H1 (cell line): ENCODE results near the gene DCDC1. TPM values are rescaled to one million over a fixed set of nuclear protein-coding genes. Genes with fewer than 3 reads are reported as not detected.

ENCODE experiments used
- CTCF ChIA-PET: fragments of 300-600 bp; sonication (Branson Sonifier 250); formaldehyde crosslinking; loops from one replicate; lab custom pipeline; 2021; ENCODE audit not compliant: partially characterized antibody; lab: Charles Lee
- POLR2A ChIA-PET: fragments of 300-600 bp; sonication (Branson Sonifier 250); formaldehyde crosslinking; loops from one replicate; lab custom pipeline; 2021; ENCODE audit warnings: inconsistent platforms; ENCODE audit not compliant: partially characterized antibody; lab: Charles Lee
- DNase-seq, 2 experiments: peaks; one replicate each; pipeline versions ENCODE4 v3.0.0 to v3.0.0-alpha.2; 2010 to 2022; ENCODE audit warnings: low spot score in 2 of 2, low read depth in 1 of 2, mixed read lengths in 1 of 2
- FAIRE-seq: peaks from 2 replicates; lab custom pipeline; 2011; peaks lifted over from hg19 to GRCh38; lab: Jason Lieb, UNC
- H2AFZ ChIP-seq: 2 replicates; pipeline ENCODE4 v1.8.1; 2012; ENCODE audit warnings: low read length, inconsistent platforms
- H2AK5ac ChIP-seq: 2 replicates; pipeline ENCODE4 v1.6.1; 2013; ENCODE audit warnings: low read depth, low read length
- H2BK120ac ChIP-seq: replicated peaks from 2 replicates; pipeline ENCODE3; 2013; ENCODE audit warnings: low read depth, low read length, inconsistent platforms
- H2BK12ac ChIP-seq: 2 replicates; pipeline ENCODE4 v1.6.1; 2013; ENCODE audit warnings: low read depth, low read length
- H2BK15ac ChIP-seq: 2 replicates; pipeline ENCODE4 v1.6.1; 2013; ENCODE audit warnings: low read length
- H2BK20ac ChIP-seq: 2 replicates; pipeline ENCODE4 v1.6.1; 2013; ENCODE audit warnings: low read length
- H2BK5ac ChIP-seq: 2 replicates; pipeline ENCODE4 v1.6.1; 2013; ENCODE audit warnings: low read depth, low read length
- H3K14ac ChIP-seq: 2 replicates; pipeline ENCODE4 v1.6.1; 2013; ENCODE audit warnings: inconsistent platforms; ENCODE audit not compliant: insufficient read length
- H3K18ac ChIP-seq: 2 replicates; pipeline ENCODE4 v1.6.1; 2013; ENCODE audit warnings: low read length; ENCODE audit errors: extremely low read depth
- H3K23ac ChIP-seq: 2 replicates; pipeline ENCODE4 v1.6.1; 2013; ENCODE audit warnings: inconsistent platforms; ENCODE audit not compliant: insufficient read length
- H3K23me2 ChIP-seq: 2 replicates; pipeline ENCODE4 v1.6.1; 2013; ENCODE audit warnings: low read depth, low read length
- H3K27ac ChIP-seq: 2 replicates; pipeline ENCODE4 v1.6.1; 2011; ENCODE audit warnings: low read depth, low read length, inconsistent platforms
- H3K27me3 ChIP-seq, 4 experiments: replicated peaks in 1 of 4; 1 replicate in 1 of 4; 2 replicates in 3 of 4; pipeline versions ENCODE4 v1.6.1 to v1.8.1; 2011 to 2013; ENCODE audit warnings: low read length in 3 of 4, mild to moderate bottlenecking in 3 of 4, inconsistent platforms in 2 of 4, mixed read lengths in 2 of 4, moderate library complexity in 1 of 4; ENCODE audit not compliant: control insufficient read depth in 3 of 4, insufficient read depth in 3 of 4; ENCODE audit errors: extremely low read depth in 1 of 4
- H3K36me3 ChIP-seq, 4 experiments: 2 replicates each; pipeline versions ENCODE4 v1.6.1 to v1.8.1; 2011 to 2013; ENCODE audit warnings: mild to moderate bottlenecking in 4 of 4, low read length in 3 of 4, moderate library complexity in 2 of 4, control low read depth in 1 of 4, inconsistent platforms in 1 of 4; ENCODE audit not compliant: insufficient read depth in 4 of 4, control insufficient read depth in 2 of 4
- H3K4ac ChIP-seq: replicated peaks from 2 replicates; pipeline ENCODE3; 2013; ENCODE audit warnings: low read length, low read depth, mixed read lengths, inconsistent platforms; ENCODE audit not compliant: insufficient read length
- H3K4me1 ChIP-seq, 4 experiments: replicated peaks in 1 of 4; 1 replicate in 1 of 4; 2 replicates in 3 of 4; pipeline versions ENCODE4 v1.6.1 to v1.8.1; 2011 to 2013; ENCODE audit warnings: low read length in 3 of 4, inconsistent platforms in 2 of 4, mixed read lengths in 1 of 4; ENCODE audit not compliant: insufficient read depth in 4 of 4, control insufficient read depth in 3 of 4
- H3K4me2 ChIP-seq, 2 experiments: 2 replicates each; pipeline versions ENCODE4 v1.6.1 to v1.8.1; 2011 to 2013; ENCODE audit warnings: low read depth in 2 of 2, low read length in 2 of 2, control low read depth in 1 of 2, inconsistent platforms in 1 of 2, mild to moderate bottlenecking in 1 of 2; ENCODE audit not compliant: insufficient read depth in 1 of 2
- H3K4me3 ChIP-seq, 4 experiments: fragments of 200-600, 300-600 bp in 1 of 4; sonication (generic), shearing (Covaris generic), sonication (Bioruptor Twin) in 1 of 4; 2 replicates each; pipeline versions ENCODE4 v1.5.1 to v1.8.1; 2011 to 2016; ENCODE audit warnings: low read length in 4 of 4, low read depth in 3 of 4, control low read depth in 2 of 4, inconsistent platforms in 2 of 4, mild to moderate bottlenecking in 2 of 4, mixed read lengths in 1 of 4, moderate library complexity in 1 of 4; ENCODE audit not compliant: insufficient read depth in 2 of 4; ENCODE audit errors: extremely low read depth in 1 of 4
- H3K56ac ChIP-seq: replicated peaks from 2 replicates; pipeline ENCODE3; 2013; ENCODE audit warnings: low read depth, mild to moderate bottlenecking, mixed read lengths, low read length, inconsistent platforms; ENCODE audit not compliant: insufficient read length
- H3K79me1 ChIP-seq: 2 replicates; pipeline ENCODE4 v1.6.1; 2013; ENCODE audit warnings: low read depth, low read length, control low read depth
- H3K79me2 ChIP-seq, 2 experiments: 2 replicates each; pipeline versions ENCODE4 v1.6.1 to v1.8.1; 2012 to 2013; ENCODE audit warnings: low read length in 2 of 2, mild to moderate bottlenecking in 2 of 2, inconsistent platforms in 1 of 2; ENCODE audit not compliant: insufficient read depth in 2 of 2, control insufficient read depth in 1 of 2
- H3K9ac ChIP-seq, 4 experiments: replicated peaks in 1 of 4; 1 replicate in 1 of 4; 2 replicates in 3 of 4; pipeline versions ENCODE4 v1.6.1 to v1.8.1; 2011 to 2013; ENCODE audit warnings: low read depth in 3 of 4, low read length in 3 of 4, control low read depth in 2 of 4, mild to moderate bottlenecking in 2 of 4, moderate library complexity in 2 of 4, inconsistent platforms in 1 of 4; ENCODE audit errors: extremely low read depth in 1 of 4
- H3K9me3 ChIP-seq, 2 experiments: 2 replicates each; pipeline versions ENCODE4 v1.6.1 to v1.8.1; 2012 to 2013; ENCODE audit warnings: mild to moderate bottlenecking in 2 of 2, moderate library complexity in 2 of 2, control low read depth in 1 of 2, inconsistent platforms in 1 of 2, low read depth in 1 of 2, low read length in 1 of 2, mixed read lengths in 1 of 2; ENCODE audit not compliant: insufficient read depth in 2 of 2
- H4K20me1 ChIP-seq, 2 experiments: replicated peaks in 1 of 2; 2 replicates each; pipeline versions ENCODE3 to v1.8.1; 2011 to 2013; ENCODE audit warnings: inconsistent platforms in 2 of 2, low read length in 2 of 2, mild to moderate bottlenecking in 1 of 2; ENCODE audit not compliant: insufficient read depth in 2 of 2, control insufficient read depth in 1 of 2
- H4K5ac ChIP-seq: 2 replicates; pipeline ENCODE4 v1.6.1; 2013; ENCODE audit warnings: low read length, low read depth, mixed read lengths, inconsistent platforms; ENCODE audit not compliant: insufficient read length
- H4K8ac ChIP-seq: 2 replicates; pipeline ENCODE4 v1.8.0; 2013; ENCODE audit warnings: mild to moderate bottlenecking, moderate library complexity, low read length, inconsistent platforms; ENCODE audit not compliant: insufficient read depth; ENCODE audit errors: extremely low read depth
- H4K91ac ChIP-seq: replicated peaks from 2 replicates; pipeline ENCODE3; 2013; ENCODE audit warnings: low read length, mixed read lengths, inconsistent platforms; ENCODE audit not compliant: insufficient read length
- EP300 ChIP-seq, 2 experiments: IDR thresholded peaks; 1 replicate in 1 of 2; 2 replicates in 1 of 2; pipeline ENCODE4 v1.6.1; 2011 to 2012; ENCODE audit warnings: low read depth in 2 of 2, low read length in 2 of 2, mild to moderate bottlenecking in 2 of 2, borderline replicate concordance in 1 of 2, inconsistent platforms in 1 of 2, moderate library complexity in 1 of 2
- RAD21 ChIP-seq, 2 experiments: IDR thresholded peaks in 1 of 2; conservative IDR thresholded peaks in 1 of 2; 2 replicates each; pipeline ENCODE4 v1.6.1; 2011; ENCODE audit warnings: low read depth in 2 of 2, low read length in 2 of 2, improper control_type of control experiment in 1 of 2, inconsistent platforms in 1 of 2, mild to moderate bottlenecking in 1 of 2, moderate library complexity in 1 of 2
- WGBS, 2 experiments: shearing (Covaris generic) in 1 of 2; methylation state at CpG; one replicate each; pipeline versions ENCODE4 v1.1.6 to v1.1.7; 2013 to 2015; ENCODE audit warnings: low lambda C conversion rate in 2 of 2, mixed read lengths in 2 of 2, inconsistent platforms in 1 of 2, low coverage in 1 of 2, missing lambda C conversion rate in 1 of 2; ENCODE audit not compliant: insufficient replicate concordance in 2 of 2, insufficient coverage in 1 of 2, insufficient read length in 1 of 2; ENCODE audit errors: extremely low coverage in 1 of 2, missing lambda C conversion rate in 1 of 2; 5-methylcytosine and 5-hydroxymethylcytosine counted together
- polyA plus RNA-seq, 7 experiments: library from polyadenylated mRNA; depleted of rRNA in 3 of 7; stranded (reverse) in 5 of 7; unstranded in 2 of 7; fragments of >200 nt in 5 of 7; fragments of 200-250 nt in 2 of 7; gene quantifications; 1 replicate in 5 of 7; 2 replicates in 1 of 7; 4 replicates in 1 of 7; pipeline versions ENCODE4 v1.2.1 to v1.2.3, GENCODE V29; 2011 to 2013; ENCODE audit warnings: missing spikeins in 2 of 7, mixed read lengths in 2 of 7
- total RNA-seq: library from RNA; stranded (reverse); fragmentation: NEBNext Ultra II Directional; extraction: Animal tissue kit (Norgen Biotek cat#: 25700); gene quantifications from 2 replicates; pipeline ENCODE4 v1.2.1, GENCODE V29; 2021

DCDC1 gene
- total and polyA plus RNA-seq, 2 of the 8 experiments (the other 6 are each of a cell fraction or from before 2014, with no cell fraction given): 0.15 to 0.56 TPM

DNA sequence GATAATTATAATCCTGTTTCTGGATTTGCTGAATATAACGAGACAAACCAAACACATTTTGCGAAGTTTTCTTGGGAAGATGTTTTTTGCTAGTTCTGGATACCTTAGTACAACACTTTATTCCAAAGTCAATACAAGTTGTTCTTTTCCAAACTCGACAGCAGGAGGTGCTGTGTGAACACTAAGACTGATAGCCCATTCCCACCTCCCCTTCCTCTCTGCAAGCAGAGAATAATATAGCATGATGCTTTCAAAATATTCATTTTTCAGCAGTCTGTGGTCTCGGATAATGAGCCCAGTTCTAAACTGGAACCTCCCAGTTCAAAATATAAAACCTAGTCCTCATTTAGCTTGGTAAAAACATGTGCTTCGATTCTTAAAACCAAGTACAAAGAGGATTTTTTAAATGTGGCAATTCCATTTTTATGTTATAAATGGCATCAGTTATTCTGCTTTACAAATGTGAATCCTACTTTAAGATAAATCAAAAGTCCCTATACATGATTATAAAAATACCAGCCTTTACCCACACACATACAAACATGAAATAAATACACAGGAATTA, 129.1 kb downstream of the DCDC1 start:
- Histone ChIP-seq H3K79me1 (no peaks in the 10 kb centered on the region), H2BK120ac (no peak overlapping the region), H3K9ac (no peak overlapping the region), H3K4me2 (no peak overlapping the region), H3K14ac (no peak overlapping the region), H2BK12ac (no peak overlapping the region), H2AFZ (no peak overlapping the region), H3K4ac (no peak overlapping the region), H3K9me3 (no peaks in the 10 kb centered on the region), H3K4me1 (peaks cover 0 to 13% (median 5%) of the 10 kb centered on the region in 4 experiments; a peak in 3 of 7 replicates), H2BK20ac (no peak overlapping the region), H4K91ac (no peak overlapping the region), H2BK5ac (no peak overlapping the region), H3K23me2 (no peaks in the 10 kb centered on the region), H3K27me3 (no peaks in the 10 kb centered on the region), H3K56ac (no peak overlapping the region), H2AK5ac (no peak overlapping the region), H3K79me2 (no peaks in the 10 kb centered on the region), H3K23ac (no peak overlapping the region), H3K36me3 (no peaks in the 10 kb centered on the region), H4K20me1 (no peaks in the 10 kb centered on the region), H3K18ac (no peak overlapping the region), H3K4me3 (no peak overlapping the region), H4K5ac (no peak overlapping the region), H2BK15ac (no peak overlapping the region), H4K8ac (no peak overlapping the region), H3K27ac (no peak overlapping the region)
- FAIRE-seq (peak; percentile 93), DNase-seq (no peak)
- ChIA-PET CTCF (interaction anchor here (0.7 to 4.1 kb wide), 25 partner anchors 10 to 960 kb away, joined by 3 to 35 read pairs (median 4); no protein-coding TSS in a partner anchor), POLR2A (no interaction called here)
- 22% methylated on average over 5 of the region's 5 CpGs; no CpG with 5 or more reads in 1 of the 2 experiments for WGBS, 2 experiments
- TF ChIP-seq RAD21 (IDR thresholded peaks at IDR 0.05 in 1 of 2, conservative IDR thresholded peaks at IDR 0.05 in 1 of 2; ENCODE audit: low read depth in 2 of 2, low read length in 2 of 2): peak; percentile 81 to 86
- no peak for TF ChIP-seq EP300 (IDR thresholded peaks at IDR 0.05; ENCODE audit: borderline replicate concordance in 1 of 2, low read depth in 2 of 2, low read length in 2 of 2)
